Uterus (tissue), 2 donors: Measurements from ENCODE around the gene CAMTA1.

Experiments used
- CTCF ChIP-seq, 4 experiments: fragments of 200-600 bp in 2 of 4; fragments of 450-650 bp in 2 of 4; sonication (generic) in 2 of 4; IDR thresholded peaks; one replicate each; pipeline ENCODE4 v1.5.1; 2016 to 2019; ENCODE audit warnings: antibody characterized with exemption in 4 of 4, mild to moderate bottlenecking in 2 of 4, moderate library complexity in 1 of 4
- POLR2A ChIP-seq, 2 donors: fragments of 450-650 bp; IDR thresholded peaks; one replicate each; pipeline ENCODE4 v1.6.1; 2016; ENCODE audit warnings: antibody characterized with exemption in 2 of 2, mild to moderate bottlenecking in 1 of 2, moderate library complexity in 1 of 2

DNA sequence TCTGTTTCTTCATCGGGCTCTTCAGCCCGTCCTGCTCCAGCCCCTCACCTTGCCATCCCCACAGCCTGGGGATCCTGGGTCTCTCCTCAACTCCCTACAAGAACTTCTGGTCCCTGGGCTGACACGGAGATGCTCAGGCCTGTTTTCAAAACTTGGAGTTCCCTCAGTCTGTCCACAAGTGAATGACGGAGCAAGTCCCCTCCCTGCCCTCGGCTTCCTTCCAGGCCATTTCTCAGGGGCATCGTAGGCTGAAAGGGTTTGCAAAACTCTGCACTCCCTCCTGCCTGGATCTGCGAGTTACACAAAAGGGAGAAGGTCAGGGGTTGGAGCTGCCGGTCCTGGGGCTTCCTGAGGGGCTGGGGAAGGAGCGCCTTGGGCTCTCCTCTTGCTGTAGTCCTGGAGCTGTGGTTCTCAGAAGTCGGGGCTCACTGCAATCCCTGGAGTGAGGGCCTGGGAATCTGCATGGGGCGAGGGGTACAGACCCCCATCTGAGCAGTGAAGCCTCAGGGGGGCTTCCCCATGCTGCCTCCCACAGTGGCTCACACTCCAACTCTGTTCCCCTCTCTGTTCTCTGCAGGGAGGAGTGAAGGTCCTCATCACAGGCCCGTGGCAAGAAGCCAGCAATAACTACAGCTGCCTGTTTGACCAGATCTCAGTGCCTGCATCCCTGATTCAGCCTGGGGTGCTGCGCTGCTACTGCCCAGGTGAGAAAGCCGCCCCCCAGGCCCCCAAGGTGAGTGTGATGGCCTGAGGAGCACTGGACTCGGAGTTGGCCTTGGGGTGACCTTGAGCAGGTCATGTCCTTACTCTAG is 885.3 kb downstream of the CAMTA1 start:
- no peak for TF ChIP-seq CTCF (IDR thresholded peaks at IDR 0.05)
- no peak for TF ChIP-seq POLR2A (IDR thresholded peaks at IDR 0.05)
